Prostate gland (tissue), 2 donors: Measurements from ENCODE around the gene ACTL7A.

ENCODE experiments used
- CTCF ChIP-seq, 4 experiments: fragments of 200-600 bp in 2 of 4; fragments of 450-650 bp in 2 of 4; sonication (generic) in 2 of 4; IDR thresholded peaks; 1 replicate in 3 of 4; 2 replicates in 1 of 4; pipeline ENCODE4 v1.5.1; 2016 to 2019; ENCODE audit warnings: antibody characterized with exemption in 4 of 4, mild to moderate bottlenecking in 2 of 4, moderate library complexity in 2 of 4
- POLR2A ChIP-seq: fragments of 450-650 bp; IDR thresholded peaks from one replicate; pipeline ENCODE4 v1.6.1; 2016; ENCODE audit warnings: antibody characterized with exemption, mild to moderate bottlenecking
- POLR2AphosphoS5 ChIP-seq: sonication (generic); formaldehyde crosslinking; IDR thresholded peaks from one replicate; pipeline ENCODE4 v1.6.1; 2017; ENCODE audit warnings: antibody characterized with exemption

GRCh38 chr9:108874058-108874788 lies 12.2 kb downstream of the ACTL7A start:
- no peak for TF ChIP-seq CTCF (IDR thresholded peaks at IDR 0.05)
- no peak for TF ChIP-seq POLR2A
- TF ChIP-seq POLR2AphosphoS5 = no peak
